PC-9 (cell line): ENCODE results near the gene SERINC4. TPM values are rescaled to one million over a fixed set of nuclear protein-coding genes. Genes with fewer than 3 reads are reported as not detected.
A peak's percentile ranks its signal among the peaks of the same experiment; 100 is the strongest.

Experiments
- BruUV-seq: library from RNA; stranded (reverse); fragments of 400-500 nt; replicated peaks from 2 replicates; lab custom pipeline; 2021; lab: Mats Ljungman, UMichigan
- CTCF ChIA-PET: fragments of 300-600 bp; sonication (Branson Sonifier 250); formaldehyde crosslinking; loops from one replicate; lab custom pipeline; 2022; ENCODE audit warnings: antibody characterized with exemption; lab: Charles Lee
- POLR2A ChIA-PET: fragments of 300-600 bp; sonication (Branson Sonifier 250); formaldehyde crosslinking; loops from one replicate; lab custom pipeline; 2022; ENCODE audit warnings: antibody characterized with exemption; ENCODE audit not compliant: unreplicated experiment; lab: Charles Lee
- DNase-seq, 2 experiments: peaks; one replicate each; pipeline versions ENCODE4 v3.0.0 to v3.0.0-alpha.2; 2015 to 2022; ENCODE audit warnings: mixed read lengths in 1 of 2
- H2AFZ ChIP-seq: fragments of 200-600 bp; sonication (generic); 2 replicates; pipeline ENCODE4 v1.8.1; 2017; ENCODE audit warnings: antibody characterized with exemption
- H3F3A ChIP-seq: fragments of 200-600 bp; sonication (generic); 2 replicates; pipeline ENCODE4 v1.8.1; 2017; ENCODE audit warnings: antibody characterized with exemption, mild to moderate bottlenecking, low read depth; ENCODE audit not compliant: insufficient read depth
- H3K27ac ChIP-seq: fragments of 200-600 bp; sonication (generic); 2 replicates; pipeline ENCODE4 v1.6.1; 2016; ENCODE audit warnings: mixed run types
- H3K27me3 ChIP-seq: fragments of 200-600 bp; sonication (generic); 2 replicates; pipeline ENCODE4 v1.6.1; 2016; ENCODE audit warnings: low read depth, mixed run types; ENCODE audit not compliant: insufficient read depth
- H3K36me3 ChIP-seq: fragments of 200-600 bp; sonication (generic); 2 replicates; pipeline ENCODE4 v1.6.1; 2016; ENCODE audit warnings: low read depth, mixed run types
- H3K4me1 ChIP-seq: fragments of 200-600 bp; sonication (generic); replicated peaks from 2 replicates; pipeline ENCODE4 v1.6.1; 2016; ENCODE audit warnings: mixed run types; ENCODE audit not compliant: insufficient read depth
- H3K4me2 ChIP-seq: fragments of 200-600 bp; sonication (generic); 2 replicates; pipeline ENCODE4 v1.6.1; 2017; ENCODE audit warnings: mixed run types
- H3K4me3 ChIP-seq: fragments of 200-600 bp; sonication (generic); 2 replicates; pipeline ENCODE4 v1.6.1; 2016; ENCODE audit warnings: mixed run types
- H3K79me2 ChIP-seq: fragments of 200-600 bp; sonication (generic); 2 replicates; pipeline ENCODE4 v1.6.1; 2017; ENCODE audit warnings: low read depth, mixed run types
- H3K9me2 ChIP-seq: fragments of 200-600 bp; sonication (generic); 2 replicates; pipeline ENCODE4 v1.8.1; 2017; ENCODE audit warnings: mild to moderate bottlenecking; ENCODE audit not compliant: insufficient read depth
- H3K9me3 ChIP-seq: fragments of 200-600 bp; sonication (generic); 2 replicates; pipeline ENCODE4 v1.8.1; 2016; ENCODE audit warnings: low read depth; ENCODE audit not compliant: insufficient read depth
- H4K20me1 ChIP-seq: fragments of 200-600 bp; sonication (generic); 2 replicates; pipeline ENCODE4 v1.8.1; 2017; ENCODE audit not compliant: insufficient read depth
- EZH2 ChIP-seq: fragments of 200-600 bp; sonication (generic); IDR thresholded peaks from 2 replicates; pipeline ENCODE4 v1.8.0; 2017; ENCODE audit warnings: antibody characterized with exemption, low read depth
- intact Hi-C: fragments of 100-400 bp; cut with micrococcal nuclease; formaldehyde crosslinking; loops from one replicate; pipeline ENCODE4 v1.10.0; 2022; ENCODE audit not compliant: unreplicated experiment
- total RNA-seq: library from RNA; stranded (reverse); gene quantifications from 2 replicates; pipeline ENCODE4 v1.2.3, GENCODE V29; 2021
- TF ChIP-seq, protein P1 (sequence below): fragments of 200-600 bp; sonication (generic); conservative IDR thresholded peaks from 2 replicates; pipeline ENCODE4 v1.6.1; 2017; ENCODE audit warnings: mixed run types, antibody characterized with exemption, mild to moderate bottlenecking, moderate library complexity

SERINC4 gene
- total RNA-seq, 1 experiment from 2014 or later: 0.46 TPM

DNA sequence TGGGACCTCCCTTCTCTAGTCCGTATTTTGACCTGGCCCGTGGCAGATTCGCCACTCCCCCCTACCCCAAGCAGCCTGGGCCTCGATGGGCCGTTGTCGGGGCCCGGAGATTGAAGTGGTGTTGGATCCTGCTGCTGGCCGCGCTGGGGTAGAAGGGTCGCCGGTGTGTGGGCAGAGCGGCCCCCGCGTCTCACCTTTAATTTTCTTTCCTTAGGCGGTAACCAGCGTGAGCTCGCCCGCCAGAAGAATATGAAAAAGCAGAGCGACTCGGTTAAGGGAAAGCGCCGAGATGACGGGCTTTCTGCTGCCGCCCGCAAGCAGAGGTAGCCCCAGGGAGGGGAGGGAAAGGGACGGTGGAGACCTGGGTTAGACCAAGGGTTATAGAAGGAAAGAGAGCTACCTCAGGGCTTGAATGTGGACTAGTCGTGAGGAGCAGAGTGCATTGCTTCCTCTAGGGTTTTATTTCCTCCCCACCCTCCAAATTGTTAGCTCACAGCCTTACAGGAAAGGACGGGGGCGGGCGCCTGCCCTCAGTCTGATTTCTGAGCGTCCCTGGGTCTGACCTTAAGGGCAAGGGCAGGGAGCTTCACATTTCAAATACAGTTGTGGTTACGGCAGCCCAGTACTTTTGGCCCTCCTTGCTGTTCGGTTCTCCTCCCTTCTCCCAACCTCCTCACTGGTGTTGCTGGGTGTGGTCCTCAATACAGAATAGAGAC is 7.1 kb downstream of the SERINC4 start:
- ChIA-PET POLR2A (interaction anchor here (0.6 kb wide), 1 partner anchor 300 kb away, joined by 5 read pairs; no protein-coding TSS in a partner anchor), CTCF (interaction anchor here (0.8 kb wide), 1 partner anchor 22 kb away, joined by 3 read pairs; no protein-coding TSS in a partner anchor)
- Histone ChIP-seq H3K4me2 (peak overlapping the region; percentile 85), H3K36me3 (peaks cover 13% of the 10 kb centered on the region), H2AFZ (peak overlapping the region; percentile 85; the same call in 1 of the 2 replicates), H3K27me3 (no peaks in the 10 kb centered on the region), H3K9me2 (no peaks in the 10 kb centered on the region), H3K4me1 (peaks cover 6% of the 10 kb centered on the region; the same call in 1 of the 2 replicates), H3K27ac (peak overlapping the region; percentile 59), H3K79me2 (peaks cover 32% of the 10 kb centered on the region), H3F3A (peaks cover 26% of the 10 kb centered on the region; the same call in 1 of the 2 replicates), H3K4me3 (peak overlapping the region; percentile 77), H3K9me3 (no peaks in the 10 kb centered on the region), H4K20me1 (no peaks in the 10 kb centered on the region)
- DNase-seq: no peak
- TSS peak; percentile 68 for BruUV-seq
- TF ChIP-seq, protein P1, sequence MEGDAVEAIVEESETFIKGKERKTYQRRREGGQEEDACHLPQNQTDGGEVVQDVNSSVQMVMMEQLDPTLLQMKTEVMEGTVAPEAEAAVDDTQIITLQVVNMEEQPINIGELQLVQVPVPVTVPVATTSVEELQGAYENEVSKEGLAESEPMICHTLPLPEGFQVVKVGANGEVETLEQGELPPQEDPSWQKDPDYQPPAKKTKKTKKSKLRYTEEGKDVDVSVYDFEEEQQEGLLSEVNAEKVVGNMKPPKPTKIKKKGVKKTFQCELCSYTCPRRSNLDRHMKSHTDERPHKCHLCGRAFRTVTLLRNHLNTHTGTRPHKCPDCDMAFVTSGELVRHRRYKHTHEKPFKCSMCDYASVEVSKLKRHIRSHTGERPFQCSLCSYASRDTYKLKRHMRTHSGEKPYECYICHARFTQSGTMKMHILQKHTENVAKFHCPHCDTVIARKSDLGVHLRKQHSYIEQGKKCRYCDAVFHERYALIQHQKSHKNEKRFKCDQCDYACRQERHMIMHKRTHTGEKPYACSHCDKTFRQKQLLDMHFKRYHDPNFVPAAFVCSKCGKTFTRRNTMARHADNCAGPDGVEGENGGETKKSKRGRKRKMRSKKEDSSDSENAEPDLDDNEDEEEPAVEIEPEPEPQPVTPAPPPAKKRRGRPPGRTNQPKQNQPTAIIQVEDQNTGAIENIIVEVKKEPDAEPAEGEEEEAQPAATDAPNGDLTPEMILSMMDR: no peak
- no peak for TF ChIP-seq EZH2
- intact Hi-C loops: no loop called here

DNA sequence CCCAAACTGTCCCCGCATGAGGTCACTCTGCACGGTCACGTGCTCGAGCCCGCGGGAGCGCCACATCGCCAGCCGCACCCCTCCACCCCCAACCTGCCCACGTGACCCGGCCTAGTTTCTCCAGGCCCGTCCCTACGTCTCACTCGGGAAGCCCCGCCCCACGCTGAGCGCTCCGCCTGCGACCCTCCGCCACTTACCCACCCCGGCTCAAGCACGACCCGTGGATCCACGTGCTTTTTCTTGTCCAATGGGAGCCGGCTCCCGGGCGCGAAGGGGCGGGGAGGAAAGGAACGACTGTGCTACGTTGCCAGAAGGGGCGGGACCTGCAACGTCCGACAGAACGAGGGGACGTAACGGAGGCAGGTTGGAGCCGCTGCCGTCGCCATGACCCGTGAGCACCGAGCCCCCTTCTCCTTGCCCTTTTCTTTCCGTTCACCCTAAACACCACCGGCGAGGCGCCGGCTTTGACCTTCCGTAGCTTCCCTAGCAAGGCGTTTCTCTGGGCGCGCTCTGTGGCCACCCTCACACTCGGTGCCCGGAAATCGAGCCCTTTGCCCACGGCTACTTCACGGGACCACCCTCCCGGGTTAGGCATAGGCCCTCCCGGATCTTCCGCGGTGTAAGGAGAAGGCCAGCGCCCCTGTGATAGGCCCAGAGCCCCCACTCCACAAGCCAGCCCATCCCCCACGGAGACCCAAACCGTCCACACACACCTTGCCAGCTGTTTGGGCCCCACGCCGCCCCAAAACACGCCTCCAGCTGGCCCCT is 7.8 kb downstream of the SERINC4 start, which contains the start of gene SERF2:
SERF2 (plus strand) TSS at position 328 of the 768 bp plus-strand sequence; CDS start at position 385, 57 bp downstream.
- DNase-seq: peak; percentile 90 to 99
- H3F3A ChIP-seq: peaks cover 21% of the 10 kb centered on the region; the same call in 1 of the 2 replicates
- H3K9me3 ChIP-seq: no peaks in the 10 kb centered on the region
- peaks cover 13% of the 10 kb centered on the region for H3K36me3 ChIP-seq
- ChIA-PET POLR2A (interaction anchor here (0.6 to 0.7 kb wide), 2 partner anchors 299 to 934 kb away, joined by 5 to 9 read pairs; no protein-coding TSS in a partner anchor), CTCF (no interaction called here)
- H3K4me2 ChIP-seq: peak within 1 kb of the TSS; percentile 85
- H3K27me3 ChIP-seq: no peaks in the 10 kb centered on the region
- H4K20me1 ChIP-seq: no peaks in the 10 kb centered on the region
- no peaks in the 10 kb centered on the region for H3K9me2 ChIP-seq
- peak within 1 kb of the TSS; percentile 77 for H3K4me3 ChIP-seq
- TSS peak; percentile 58 for BruUV-seq
- peak within 1 kb of the TSS; percentile 65 for H3K27ac ChIP-seq
- TF ChIP-seq, protein P1: no peak
- no peak for TF ChIP-seq EZH2
- peaks cover 32% of the 10 kb centered on the region for H3K79me2 ChIP-seq
- H3K4me1 ChIP-seq: peaks cover 6% of the 10 kb centered on the region; the same call in 1 of the 2 replicates
- intact Hi-C loops: no loop called here
- H2AFZ ChIP-seq: peak within 1 kb of the TSS; percentile 85

DNA sequence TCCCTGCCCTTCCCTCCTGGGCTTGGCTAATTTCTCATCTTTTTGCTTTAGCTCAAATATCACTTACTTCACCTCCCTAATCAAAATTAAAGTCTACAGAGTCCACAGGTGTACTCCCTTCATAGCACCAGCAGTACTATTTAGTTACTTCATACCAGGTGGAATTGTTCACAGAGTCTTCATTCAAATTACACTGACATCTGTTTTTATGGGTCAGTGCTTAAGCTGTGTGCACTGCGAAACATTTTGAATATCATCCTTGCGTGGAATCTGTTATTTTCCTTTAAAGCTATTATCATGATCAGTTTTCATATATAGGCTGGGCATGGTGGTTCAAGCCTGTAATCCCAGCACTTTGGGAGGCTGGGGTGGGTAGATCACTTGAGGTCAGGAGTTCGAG is 10.6 kb downstream of the SERINC4 start:
- no peak for DNase-seq
- TF ChIP-seq, protein P1: no peak
- TF ChIP-seq EZH2: no peak

More for the DNA sequence above, 10.6 kb downstream of the SERINC4 start:
- no peaks in the 10 kb centered on the region for H3K9me3 ChIP-seq
- no peak overlapping the region for H3K27ac ChIP-seq
- POLR2A ChIA-PET: interaction anchor here (0.6 kb wide), 1 partner anchor 11 kb away, joined by 7 read pairs; the partner anchor contains the start of gene HYPK
- BruUV-seq: no TSS peak
- peaks cover 7% of the 10 kb centered on the region; the same call in 1 of the 2 replicates for H3F3A ChIP-seq
- H3K4me3 ChIP-seq: no peak overlapping the region
- H3K36me3 ChIP-seq: peaks cover 3% of the 10 kb centered on the region; the same call in 1 of the 2 replicates
- no peaks in the 10 kb centered on the region for H3K27me3 ChIP-seq
- no peaks in the 10 kb centered on the region for H3K9me2 ChIP-seq
- no peak overlapping the region for H2AFZ ChIP-seq
- H3K4me2 ChIP-seq: no peak overlapping the region
- no peaks in the 10 kb centered on the region for H4K20me1 ChIP-seq
- peaks cover 21% of the 10 kb centered on the region for H3K79me2 ChIP-seq
- CTCF ChIA-PET: no interaction called here
- intact Hi-C loops: no loop called here
- H3K4me1 ChIP-seq: peaks cover 6% of the 10 kb centered on the region; the same call in 1 of the 2 replicates
